Fibroblast of lung (primary cell): ENCODE data around the gene PPP2CA. TPM values are rescaled to one million over a fixed set of nuclear protein-coding genes. Genes with fewer than 3 reads are reported as not detected.

Experiments used
- DNase-seq, 2 donors: peaks; one replicate each; pipeline versions ENCODE4 v3.0.0 to v3.0.0-alpha.2; 2010; ENCODE audit warnings: low read depth in 2 of 2
- H2AFZ ChIP-seq: 2 replicates; pipeline ENCODE4 v1.5.1; 2012; ENCODE audit warnings: low read length, control low read depth, inconsistent platforms
- H3K27ac ChIP-seq: 2 replicates; pipeline ENCODE4 v1.5.1; 2011; ENCODE audit warnings: low read length, control low read depth; ENCODE audit not compliant: insufficient read depth
- H3K27me3 ChIP-seq: 2 replicates; pipeline ENCODE4 v1.5.1; 2011; ENCODE audit warnings: mild to moderate bottlenecking, low read length; ENCODE audit not compliant: control insufficient read depth, insufficient read depth
- H3K36me3 ChIP-seq: 2 replicates; pipeline ENCODE4 v1.5.1; 2011; ENCODE audit warnings: low read length; ENCODE audit not compliant: control insufficient read depth, insufficient read depth
- H3K4me1 ChIP-seq: 2 replicates; pipeline ENCODE4 v1.5.1; 2011; ENCODE audit warnings: low read length; ENCODE audit not compliant: control insufficient read depth, insufficient read depth; ENCODE audit errors: extremely low read depth
- H3K4me2 ChIP-seq: 2 replicates; pipeline ENCODE4 v1.5.1; 2011; ENCODE audit warnings: low read length, control low read depth; ENCODE audit not compliant: insufficient read depth; ENCODE audit errors: extremely low read depth
- H3K4me3 ChIP-seq, 4 experiments: fragments of 200-600 bp in 1 of 4; sonication (generic) in 1 of 4; replicated peaks in 1 of 4; 2 replicates each; pipeline ENCODE4 v1.5.1; 2011 to 2016; ENCODE audit warnings: low read length in 4 of 4, low read depth in 3 of 4, mild to moderate bottlenecking in 3 of 4, control low read depth in 2 of 4, inconsistent platforms in 1 of 4, mixed read lengths in 1 of 4; ENCODE audit not compliant: insufficient read depth in 1 of 4; ENCODE audit errors: control extremely low read depth in 1 of 4
- H3K79me2 ChIP-seq: 2 replicates; pipeline ENCODE4 v1.5.1; 2012; ENCODE audit warnings: mild to moderate bottlenecking, low read length, inconsistent platforms; ENCODE audit not compliant: control insufficient read depth, insufficient read depth
- H3K9ac ChIP-seq: 2 replicates; pipeline ENCODE4 v1.5.1; 2011; ENCODE audit warnings: mild to moderate bottlenecking, low read length, control low read depth; ENCODE audit not compliant: insufficient read depth
- H3K9me3 ChIP-seq: 2 replicates; pipeline ENCODE4 v1.5.1; 2012; ENCODE audit warnings: low read depth, low read length; ENCODE audit not compliant: control insufficient read depth, insufficient read depth
- H4K20me1 ChIP-seq: 2 replicates; pipeline ENCODE4 v1.5.1; 2011; ENCODE audit warnings: low read length; ENCODE audit not compliant: control insufficient read depth, insufficient read depth; ENCODE audit errors: extremely low read depth
- EZH2 ChIP-seq: IDR thresholded peaks from 2 replicates; pipeline ENCODE4 v1.5.1; 2012; ENCODE audit warnings: low read length, control low read depth, mild to moderate bottlenecking; ENCODE audit errors: missing control alignments
- polyA plus RNA-seq, 2 donors: library from polyadenylated mRNA; depleted of rRNA in 1 of 2; stranded (reverse) in 1 of 2; unstranded in 1 of 2; fragments of >200 nt; gene quantifications; 2 replicates each; pipeline ENCODE4 v1.2.1, GENCODE V29; 2011 to 2012; ENCODE audit warnings: missing spikeins in 1 of 2
- total RNA-seq: library from RNA; depleted of rRNA; stranded (reverse); fragments of >200 nt; gene quantifications from 2 replicates; pipeline ENCODE4 v1.2.1, GENCODE V29; 2014
- TF ChIP-seq, protein P1 (sequence below), 2 donors: IDR thresholded peaks in 1 of 2; conservative IDR thresholded peaks in 1 of 2; 1 replicate in 1 of 2; 2 replicates in 1 of 2; pipeline ENCODE4 v1.5.1; 2011 to 2012; ENCODE audit warnings: low read length in 2 of 2, control low read depth in 1 of 2, inconsistent platforms in 1 of 2, low read depth in 1 of 2, mild to moderate bottlenecking in 1 of 2

The PPP2CA gene
- total and polyA plus RNA-seq, 2 donors (not counting 1 experiment from before 2014, with no cell fraction given), result 58.6 to 191 TPM

DNA sequence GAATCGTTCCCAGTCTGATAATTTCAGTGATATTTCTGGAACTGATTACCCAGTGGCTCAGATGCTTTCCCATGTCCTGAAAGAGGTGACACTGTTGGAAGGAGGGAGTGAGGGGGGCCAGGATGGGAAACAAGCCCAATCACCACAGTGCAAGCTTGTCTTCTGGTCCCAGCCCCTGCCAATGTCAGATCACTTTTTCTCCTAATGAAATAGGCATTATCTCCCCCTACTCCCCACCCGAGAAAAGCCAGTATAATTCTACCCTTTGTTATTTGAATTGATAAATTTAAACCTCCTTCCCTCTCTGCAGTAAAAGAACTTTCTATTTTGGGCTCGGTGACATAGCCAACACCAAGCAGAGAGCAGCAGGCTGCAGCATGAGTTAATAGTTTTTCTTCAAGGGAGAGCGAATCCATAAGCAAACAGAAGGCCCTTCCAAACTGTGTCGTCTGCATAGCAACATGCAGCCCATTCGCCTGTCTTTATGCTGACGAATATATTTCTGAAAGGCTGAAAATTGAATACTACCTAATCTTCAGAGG is 14.6 kb upstream of the PPP2CA start:
- Histone ChIP-seq H3K4me2 (no peak overlapping the region), H3K79me2 (no peaks in the 10 kb centered on the region), H3K36me3 (no peaks in the 10 kb centered on the region), H3K4me1 (peaks cover 12% of the 10 kb centered on the region), H3K27me3 (no peaks in the 10 kb centered on the region), H2AFZ (peak overlapping the region; percentile 6), H3K27ac (peak overlapping the region; percentile 2), H3K9ac (no peak overlapping the region), H4K20me1 (no peaks in the 10 kb centered on the region), H3K4me3 (peak overlapping the region in 1 of 4 experiments; percentile 14), H3K9me3 (no peaks in the 10 kb centered on the region)
- peak; percentile 86 for DNase-seq
- TF ChIP-seq, protein P1, sequence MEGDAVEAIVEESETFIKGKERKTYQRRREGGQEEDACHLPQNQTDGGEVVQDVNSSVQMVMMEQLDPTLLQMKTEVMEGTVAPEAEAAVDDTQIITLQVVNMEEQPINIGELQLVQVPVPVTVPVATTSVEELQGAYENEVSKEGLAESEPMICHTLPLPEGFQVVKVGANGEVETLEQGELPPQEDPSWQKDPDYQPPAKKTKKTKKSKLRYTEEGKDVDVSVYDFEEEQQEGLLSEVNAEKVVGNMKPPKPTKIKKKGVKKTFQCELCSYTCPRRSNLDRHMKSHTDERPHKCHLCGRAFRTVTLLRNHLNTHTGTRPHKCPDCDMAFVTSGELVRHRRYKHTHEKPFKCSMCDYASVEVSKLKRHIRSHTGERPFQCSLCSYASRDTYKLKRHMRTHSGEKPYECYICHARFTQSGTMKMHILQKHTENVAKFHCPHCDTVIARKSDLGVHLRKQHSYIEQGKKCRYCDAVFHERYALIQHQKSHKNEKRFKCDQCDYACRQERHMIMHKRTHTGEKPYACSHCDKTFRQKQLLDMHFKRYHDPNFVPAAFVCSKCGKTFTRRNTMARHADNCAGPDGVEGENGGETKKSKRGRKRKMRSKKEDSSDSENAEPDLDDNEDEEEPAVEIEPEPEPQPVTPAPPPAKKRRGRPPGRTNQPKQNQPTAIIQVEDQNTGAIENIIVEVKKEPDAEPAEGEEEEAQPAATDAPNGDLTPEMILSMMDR (conservative IDR thresholded peaks at IDR 0.05 in 1 of 2, IDR thresholded peaks at IDR 0.05 in 1 of 2; ENCODE audit: low read depth in 1 of 2, low read length in 2 of 2), result no peak
- no peak for TF ChIP-seq EZH2

DNA sequence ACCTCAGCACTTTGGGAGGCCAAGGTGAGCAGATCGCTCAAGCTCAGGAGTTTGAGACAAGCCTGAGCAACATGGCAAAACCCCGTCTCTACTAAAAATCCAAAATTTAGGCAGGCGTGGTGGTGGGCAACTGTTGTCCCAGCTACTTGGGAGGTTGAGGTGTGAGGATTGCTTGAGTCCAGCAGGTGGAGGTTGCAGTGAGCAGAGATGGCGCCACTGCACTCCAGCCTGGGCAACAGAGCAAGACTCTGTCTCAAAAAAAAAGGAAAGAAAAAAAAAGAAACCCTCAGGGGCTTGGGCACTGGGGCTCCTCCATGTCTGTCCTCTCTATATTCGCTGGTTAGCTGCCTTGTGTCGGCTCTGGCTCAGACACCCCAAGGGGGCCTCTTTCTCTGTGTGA is 10.9 kb upstream of the PPP2CA start:
- Histone ChIP-seq H3K36me3 (no peaks in the 10 kb centered on the region), H3K4me3 (no peak overlapping the region), H3K79me2 (no peaks in the 10 kb centered on the region), H4K20me1 (no peaks in the 10 kb centered on the region), H3K4me1 (peaks cover 7% of the 10 kb centered on the region), H3K4me2 (no peak overlapping the region), H3K9ac (no peak overlapping the region), H2AFZ (no peak overlapping the region), H3K9me3 (no peaks in the 10 kb centered on the region), H3K27ac (no peak overlapping the region), H3K27me3 (no peaks in the 10 kb centered on the region)
- no peak for DNase-seq
- TF ChIP-seq, protein P1 (conservative IDR thresholded peaks at IDR 0.05 in 1 of 2, IDR thresholded peaks at IDR 0.05 in 1 of 2; ENCODE audit: low read depth in 1 of 2, low read length in 2 of 2), result no peak
- TF ChIP-seq EZH2, result no peak

DNA sequence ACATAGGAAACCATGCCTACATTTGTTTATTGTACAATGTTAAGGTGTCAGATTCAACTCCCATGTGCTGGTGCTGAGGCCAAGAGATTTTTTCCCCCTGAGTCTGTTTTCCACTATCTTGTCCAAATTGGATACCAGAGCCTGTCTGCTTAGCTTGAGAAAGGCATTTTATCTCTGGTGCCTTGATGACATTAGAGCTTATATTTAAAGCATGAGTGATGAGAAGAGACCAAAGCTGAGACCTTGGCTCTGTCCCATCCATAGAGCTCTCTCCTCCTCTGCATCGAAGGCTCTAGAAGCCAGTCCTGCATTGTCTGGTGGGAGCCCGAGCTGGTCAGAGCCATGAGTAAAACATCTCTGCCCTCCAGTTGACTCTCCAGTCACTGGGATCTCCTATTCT is 10.4 kb upstream of the PPP2CA start:
- DNase-seq, result peak in 1 of 2 donors; percentile 20
- TF ChIP-seq, protein P1 (conservative IDR thresholded peaks at IDR 0.05 in 1 of 2, IDR thresholded peaks at IDR 0.05 in 1 of 2; ENCODE audit: low read depth in 1 of 2, low read length in 2 of 2), result no peak
- TF ChIP-seq EZH2, result no peak
- no peaks in the 10 kb centered on the region for H3K36me3 ChIP-seq

More for the DNA sequence above, 10.4 kb upstream of the PPP2CA start:
- H3K9me3 ChIP-seq, result no peaks in the 10 kb centered on the region
- no peak overlapping the region for H3K4me3 ChIP-seq
- H2AFZ ChIP-seq, result no peak overlapping the region
- H3K27ac ChIP-seq, result no peak overlapping the region
- H3K9ac ChIP-seq, result no peak overlapping the region
- no peaks in the 10 kb centered on the region for H4K20me1 ChIP-seq
- H3K4me2 ChIP-seq, result no peak overlapping the region
- peaks cover 6% of the 10 kb centered on the region for H3K4me1 ChIP-seq
- no peaks in the 10 kb centered on the region for H3K79me2 ChIP-seq
- no peaks in the 10 kb centered on the region for H3K27me3 ChIP-seq
